ENCODE results near the gene CCDC6. TPM values are rescaled to one million over a fixed set of nuclear protein-coding genes. Genes with fewer than 3 reads are reported as not detected.
"Not testable (repeated sequence)": the region's sequence is repeated elsewhere in the genome, so short reads cannot be mapped to it uniquely, and the experiment has no call there.

The CCDC6 gene
- total RNA-seq, 3 donors from 2014 or later = 40.0 to 44.3 (median 40.9) TPM

DNA sequence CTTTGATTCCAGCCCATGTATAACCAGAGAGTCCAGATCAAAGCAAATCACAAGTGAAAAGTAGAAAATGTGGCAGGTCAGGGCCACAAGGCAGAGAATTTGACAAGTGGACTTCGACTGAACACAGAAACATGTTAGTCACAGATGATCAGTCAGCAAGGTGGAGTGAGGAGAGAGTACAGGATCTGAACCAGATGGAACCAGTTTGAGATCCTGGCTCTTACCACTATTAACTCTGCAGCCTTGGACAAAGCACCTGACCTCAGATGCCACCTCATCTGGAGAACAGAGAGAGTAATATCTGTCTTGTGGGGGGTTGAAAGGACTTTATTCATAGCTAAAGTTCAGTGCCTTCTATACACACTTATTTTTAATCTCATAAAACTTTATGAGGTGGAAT is 157.5 kb downstream of the CCDC6 start:
- Mint-ChIP-seq H3K4me1 (ENCODE audit: low read depth) (no peaks in the 10 kb centered on the region), H3K4me3 (no peak overlapping the region), H3K36me3 (ENCODE audit: insufficient read depth) (no peaks in the 10 kb centered on the region), H3K9me3 (no peaks in the 10 kb centered on the region), H3K27me3 (ENCODE audit: low read depth) (peaks cover 5% of the 10 kb centered on the region)
- no peak for DNase-seq
- ATAC-seq = no peak

DNA sequence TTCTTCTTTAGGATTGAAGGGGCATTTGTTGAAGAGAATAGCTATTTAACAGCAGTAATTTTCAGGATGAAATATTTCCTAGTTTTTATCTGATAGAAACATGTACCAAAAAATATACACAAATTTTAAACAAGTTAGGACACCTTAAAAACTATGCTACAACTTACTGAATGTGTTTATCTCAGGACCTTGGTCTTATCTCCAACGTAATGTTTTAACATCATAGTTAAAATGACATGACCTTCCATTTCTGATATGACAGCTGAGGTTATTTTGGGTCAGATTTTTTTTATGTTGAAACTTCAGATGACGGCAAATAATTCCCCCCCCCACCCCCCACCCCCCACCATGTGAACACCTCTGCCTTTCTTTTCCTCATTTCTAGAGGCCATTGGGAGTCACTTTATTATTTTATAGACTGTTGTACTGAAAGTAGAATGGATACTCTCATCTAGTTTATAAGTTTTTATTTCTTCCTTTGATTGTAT is 161.1 kb downstream of the CCDC6 start:
- no peak overlapping the region for H3K4me3 Mint-ChIP-seq
- no peaks in the 10 kb centered on the region for H3K9me3 Mint-ChIP-seq
- ATAC-seq (no peak), DNase-seq (no peak)
- peaks cover 2% of the 10 kb centered on the region for H3K27me3 Mint-ChIP-seq (ENCODE audit: low read depth)
- H3K36me3 Mint-ChIP-seq (ENCODE audit: insufficient read depth) = no peaks in the 10 kb centered on the region
- no peaks in the 10 kb centered on the region for H3K4me1 Mint-ChIP-seq (ENCODE audit: low read depth)

DNA sequence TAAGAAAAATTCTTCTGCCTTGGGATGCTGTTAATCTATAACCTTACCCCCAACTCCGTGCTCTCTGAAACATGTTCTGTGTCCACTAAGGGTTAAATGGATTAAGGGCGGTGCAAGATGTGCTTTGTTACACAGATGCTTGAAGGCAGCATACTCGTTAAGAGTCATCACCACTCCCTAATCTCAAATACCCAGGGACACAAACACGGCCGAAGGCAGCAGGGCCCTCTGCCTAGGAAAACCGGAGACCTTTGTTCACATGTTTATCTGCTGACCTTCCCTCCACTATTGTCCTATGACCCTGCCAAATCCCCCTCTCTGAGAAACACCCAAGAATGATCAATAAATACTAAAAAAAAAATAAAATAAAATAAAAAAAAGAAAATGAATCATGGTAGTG is 161.6 kb downstream of the CCDC6 start:
- not testable (repeated sequence) for DNase-seq; H3K4me1 Mint-ChIP-seq (ENCODE audit: low read depth); H3K9me3 Mint-ChIP-seq; H3K36me3 Mint-ChIP-seq (ENCODE audit: insufficient read depth); ATAC-seq; H3K27me3 Mint-ChIP-seq (ENCODE audit: low read depth); H3K4me3 Mint-ChIP-seq

DNA sequence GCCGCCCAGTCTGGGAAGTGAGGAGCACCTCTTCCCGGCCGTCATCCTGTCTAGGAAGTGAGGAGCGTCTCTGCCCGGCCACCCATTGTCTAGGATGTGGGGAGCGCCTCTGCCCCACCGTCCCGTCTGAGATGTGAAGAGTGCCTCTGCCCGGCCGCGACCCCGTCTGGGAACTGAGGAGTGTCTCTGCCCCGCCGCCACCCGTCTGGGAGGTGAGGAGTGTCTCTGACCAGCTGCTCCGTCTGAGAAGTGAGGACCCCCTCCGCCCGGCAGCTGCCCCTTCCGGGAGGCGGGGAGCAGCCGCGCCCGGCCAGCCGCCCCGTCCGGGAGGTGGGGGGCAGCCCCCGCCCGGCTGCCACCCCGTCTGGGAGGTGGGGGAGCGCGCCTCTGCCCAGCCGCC is 162.2 kb downstream of the CCDC6 start:
- H3K36me3 Mint-ChIP-seq (ENCODE audit: insufficient read depth); H3K9me3 Mint-ChIP-seq; DNase-seq; H3K4me1 Mint-ChIP-seq (ENCODE audit: low read depth); H3K4me3 Mint-ChIP-seq; H3K27me3 Mint-ChIP-seq (ENCODE audit: low read depth); ATAC-seq: not testable (repeated sequence)

DNA sequence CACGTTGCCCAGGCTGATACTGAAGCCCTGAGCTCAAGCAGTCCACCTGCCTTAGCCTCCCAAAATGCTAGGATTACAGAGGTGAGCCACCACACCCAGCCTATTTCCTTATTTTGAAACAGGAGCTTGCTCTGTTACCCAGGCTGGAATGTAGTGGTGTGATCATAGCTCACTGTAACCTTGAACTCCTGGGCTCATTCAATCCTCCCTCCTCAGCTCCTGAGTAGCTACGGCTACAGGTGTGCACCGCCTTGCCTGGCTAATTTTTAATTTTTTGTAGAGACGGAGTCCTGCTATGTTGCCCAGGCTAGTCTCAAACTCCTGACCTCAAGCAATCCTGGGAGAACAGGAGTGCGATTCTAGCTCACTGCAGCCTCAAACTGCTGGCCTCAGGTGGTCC is 164.8 kb downstream of the CCDC6 start:
- peaks cover 4% of the 10 kb centered on the region for H3K27me3 Mint-ChIP-seq (ENCODE audit: low read depth)
- H3K9me3 Mint-ChIP-seq = no peaks in the 10 kb centered on the region
- H3K4me1 Mint-ChIP-seq (ENCODE audit: low read depth) = no peaks in the 10 kb centered on the region
- DNase-seq (no peak), ATAC-seq (no peak)
- no peak overlapping the region for H3K4me3 Mint-ChIP-seq
- no peaks in the 10 kb centered on the region for H3K36me3 Mint-ChIP-seq (ENCODE audit: insufficient read depth)

DNA sequence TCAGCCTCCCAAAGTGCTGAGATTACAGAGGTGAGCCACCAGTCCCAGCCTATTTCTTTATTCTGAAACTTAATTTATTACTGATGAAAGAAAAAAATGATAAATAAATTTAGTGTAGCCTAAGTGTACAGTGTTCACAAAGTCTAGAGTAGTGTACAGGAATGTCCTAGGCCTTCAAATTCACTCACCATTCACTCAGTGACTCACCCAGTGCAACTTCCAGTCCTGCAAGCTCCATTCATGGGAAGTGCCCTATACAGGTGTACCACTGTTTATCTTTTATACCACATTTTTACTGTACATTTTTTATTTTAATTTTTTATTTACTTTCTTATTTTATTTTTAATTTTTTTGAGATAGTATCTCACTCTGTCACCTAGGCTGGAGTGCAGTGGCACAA is 165.3 kb downstream of the CCDC6 start:
- Mint-ChIP-seq H3K4me3 (no peak overlapping the region), H3K36me3 (ENCODE audit: insufficient read depth) (no peaks in the 10 kb centered on the region), H3K4me1 (ENCODE audit: low read depth) (no peaks in the 10 kb centered on the region), H3K9me3 (no peaks in the 10 kb centered on the region), H3K27me3 (ENCODE audit: low read depth) (peaks cover 4% of the 10 kb centered on the region)
- DNase-seq = no peak
- no peak for ATAC-seq

Other genes with a start within 250 kb of the CCDC6 start
- 1 to 10 TPM in 2 of 3 donors, under 1 TPM in 1; 0.76 to 1.3 (median 1.1) TPM for gene SLC16A9, start 196.7 kb downstream of the CCDC6 start, total RNA-seq
- under 1 TPM in 1 of 3 donors, not detected in 2; 0.38 TPM for gene MRLN, start 153.1 kb downstream of the CCDC6 start, total RNA-seq

Data from activated T-cell treated with anti-CD3 and anti-CD28 coated beads, Interleukin-2, amount 50 U/mL, for 4 hours (primary cell).